ENCODE data around the gene DPYD. TPM values are rescaled to one million over a fixed set of nuclear protein-coding genes. Genes with fewer than 3 reads are reported as not detected.
A peak's percentile ranks its signal among the peaks of the same experiment; 100 is the strongest.

Gene DPYD
- polyA plus RNA-seq, 1 donor: 32.5 TPM

- H3K9me3 ChIP-seq (ENCODE audit: control insufficient read depth, low read depth, low read length): no peaks in the 10 kb centered on the region
- H3K4me1 ChIP-seq (ENCODE audit: control insufficient read depth, insufficient read depth, low read length): no peaks in the 10 kb centered on the region
- H3K27ac ChIP-seq (ENCODE audit: low read length): no peak overlapping the region
- no peaks in the 10 kb centered on the region for H3K36me3 ChIP-seq (ENCODE audit: control insufficient read depth, insufficient read depth, low read length)
- H3K27me3 ChIP-seq (ENCODE audit: control insufficient read depth, insufficient read depth, low read length): no peaks in the 10 kb centered on the region
- no peak overlapping the region for H3K4me3 ChIP-seq (ENCODE audit: low read length)
- DNase-seq: no peak
Measured at GRCh38 chr1:97151651-97152050, 769.2 kb downstream of the DPYD start.

GRCh38 chr1:97145321-97145956 is 775.4 kb downstream of the DPYD start:
- Histone ChIP-seq H3K27me3 (ENCODE audit: control insufficient read depth, insufficient read depth, low read length) (no peaks in the 10 kb centered on the region), H3K4me3 (ENCODE audit: low read length) (no peak overlapping the region), H3K9me3 (ENCODE audit: control insufficient read depth, low read depth, low read length) (no peaks in the 10 kb centered on the region), H3K27ac (ENCODE audit: low read length) (no peak overlapping the region), H3K36me3 (ENCODE audit: control insufficient read depth, insufficient read depth, low read length) (no peaks in the 10 kb centered on the region), H3K4me1 (ENCODE audit: control insufficient read depth, insufficient read depth, low read length) (no peaks in the 10 kb centered on the region)
- WGBS (ENCODE audit: insufficient coverage, low lambda C conversion rate): 100% methylated on average over 2 of the region's 6 CpGs
- no peak for DNase-seq

DNA sequence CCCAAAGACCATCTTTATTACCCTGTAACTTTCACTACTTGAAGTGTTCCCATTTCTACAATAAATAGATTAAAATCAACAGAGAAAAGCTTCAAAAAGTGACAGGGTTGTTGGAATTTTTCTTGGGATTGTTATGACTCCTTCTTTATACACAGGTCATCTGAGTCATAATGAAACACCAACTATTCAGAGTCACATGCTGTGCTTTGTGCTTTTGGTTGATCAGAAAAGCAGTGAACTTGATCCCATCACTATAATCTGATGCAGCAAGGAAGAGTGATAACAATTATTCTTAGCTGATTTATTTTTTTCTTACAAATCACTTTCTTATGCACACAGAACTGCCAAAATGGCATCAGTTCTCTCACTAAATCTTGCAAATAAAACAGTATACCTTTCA is 776.3 kb downstream of the DPYD start:
- no peak overlapping the region for H3K27ac ChIP-seq (ENCODE audit: low read length)
- DNase-seq: no peak
- no peak overlapping the region for H3K4me3 ChIP-seq (ENCODE audit: low read length)
- H3K27me3 ChIP-seq (ENCODE audit: control insufficient read depth, insufficient read depth, low read length): no peaks in the 10 kb centered on the region
- no peaks in the 10 kb centered on the region for H3K9me3 ChIP-seq (ENCODE audit: control insufficient read depth, low read depth, low read length)
- no peaks in the 10 kb centered on the region for H3K4me1 ChIP-seq (ENCODE audit: control insufficient read depth, insufficient read depth, low read length)
- H3K36me3 ChIP-seq (ENCODE audit: control insufficient read depth, insufficient read depth, low read length): no peaks in the 10 kb centered on the region

DNA sequence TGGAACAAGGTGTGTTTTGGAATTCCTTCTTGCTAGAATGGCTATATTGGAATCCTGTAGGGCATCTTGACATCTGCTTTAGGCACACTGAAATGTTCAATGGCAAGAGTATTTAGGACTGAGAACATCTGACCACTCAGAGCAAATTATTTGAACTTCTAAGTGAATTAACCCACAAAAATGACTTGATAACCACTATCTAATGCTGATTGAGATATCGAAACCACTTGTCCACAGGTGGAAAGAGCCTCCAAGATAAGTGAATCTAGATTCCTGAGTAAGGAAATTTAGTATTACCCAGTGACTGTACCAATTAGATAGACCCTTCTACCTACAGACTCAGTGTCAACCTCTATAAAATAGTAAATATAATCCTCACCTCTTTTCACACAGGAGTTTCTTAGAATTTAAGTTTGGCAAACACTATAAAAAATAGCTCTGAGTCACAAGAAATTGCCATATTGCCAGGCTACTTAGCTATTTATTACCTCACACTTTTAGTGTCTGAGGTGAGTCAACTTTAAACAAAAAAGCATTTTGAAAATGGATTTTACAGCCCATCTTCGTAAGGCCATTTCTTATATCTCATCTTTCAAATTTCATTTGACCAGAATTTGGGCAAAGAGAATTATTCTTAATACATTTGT is 777.5 kb downstream of the DPYD start:
- H3K9me3 ChIP-seq (ENCODE audit: control insufficient read depth, low read depth, low read length): no peaks in the 10 kb centered on the region
- no peak for DNase-seq

DNA sequence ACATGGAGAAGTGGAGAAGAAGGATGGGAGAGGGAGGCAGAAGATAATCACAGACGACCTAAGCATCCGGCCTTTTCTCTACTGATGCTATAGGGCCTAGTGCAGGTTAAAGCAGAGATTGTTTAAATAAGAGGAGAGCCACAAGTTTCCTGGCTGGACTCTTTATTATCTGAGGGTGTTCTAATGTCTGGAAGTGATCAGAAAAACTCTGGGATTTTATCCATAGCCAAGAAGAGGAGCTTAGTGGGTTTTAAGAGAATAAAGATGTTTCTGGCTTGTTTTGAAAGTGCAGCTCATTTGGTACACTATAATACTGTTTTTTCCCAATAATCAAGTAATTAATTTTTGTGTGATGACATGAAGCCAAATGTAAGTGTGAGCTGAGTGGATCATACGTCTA is 780.2 kb downstream of the DPYD start:
- no peak overlapping the region for H3K27ac ChIP-seq (ENCODE audit: low read length)
- 80% methylated on average over 1 of the region's 3 CpGs for WGBS (ENCODE audit: insufficient coverage, low lambda C conversion rate)
- no peak overlapping the region for H3K4me3 ChIP-seq (ENCODE audit: low read length)
- no peaks in the 10 kb centered on the region for H3K4me1 ChIP-seq (ENCODE audit: control insufficient read depth, insufficient read depth, low read length)
- DNase-seq: no peak
- H3K36me3 ChIP-seq (ENCODE audit: control insufficient read depth, insufficient read depth, low read length): no peaks in the 10 kb centered on the region
- no peaks in the 10 kb centered on the region for H3K9me3 ChIP-seq (ENCODE audit: control insufficient read depth, low read depth, low read length)
- H3K27me3 ChIP-seq (ENCODE audit: control insufficient read depth, insufficient read depth, low read length): no peaks in the 10 kb centered on the region

More for the DNA sequence above, 777.5 kb downstream of the DPYD start:
- no peak overlapping the region for H3K4me3 ChIP-seq (ENCODE audit: low read length)
- WGBS (ENCODE audit: insufficient coverage, low lambda C conversion rate): 14% methylated on average over 1 of the region's 2 CpGs
- H3K36me3 ChIP-seq (ENCODE audit: control insufficient read depth, insufficient read depth, low read length): no peaks in the 10 kb centered on the region
- H3K27me3 ChIP-seq (ENCODE audit: control insufficient read depth, insufficient read depth, low read length): no peaks in the 10 kb centered on the region
- no peak overlapping the region for H3K27ac ChIP-seq (ENCODE audit: low read length)
- no peaks in the 10 kb centered on the region for H3K4me1 ChIP-seq (ENCODE audit: control insufficient read depth, insufficient read depth, low read length)

GRCh38 chr1:97139512-97139911 is 781.3 kb downstream of the DPYD start:
- Histone ChIP-seq H3K36me3 (ENCODE audit: control insufficient read depth, insufficient read depth, low read length) (no peaks in the 10 kb centered on the region), H3K4me1 (ENCODE audit: control insufficient read depth, insufficient read depth, low read length) (no peaks in the 10 kb centered on the region), H3K27me3 (ENCODE audit: control insufficient read depth, insufficient read depth, low read length) (no peaks in the 10 kb centered on the region), H3K27ac (ENCODE audit: low read length) (no peak overlapping the region), H3K4me3 (ENCODE audit: low read length) (no peak overlapping the region), H3K9me3 (ENCODE audit: control insufficient read depth, low read depth, low read length) (no peaks in the 10 kb centered on the region)
- no peak for DNase-seq
- WGBS (ENCODE audit: insufficient coverage, low lambda C conversion rate): 100% methylated on average over 1 of the region's 2 CpGs

- DNase-seq: peak in 1 of 2 donors; percentile 4
- no peaks in the 10 kb centered on the region for H3K9me3 ChIP-seq (ENCODE audit: control insufficient read depth, low read depth, low read length)
- H3K27me3 ChIP-seq (ENCODE audit: control insufficient read depth, insufficient read depth, low read length): no peaks in the 10 kb centered on the region
- no peak overlapping the region for H3K27ac ChIP-seq (ENCODE audit: low read length)
- WGBS (ENCODE audit: insufficient coverage, low lambda C conversion rate): 61% methylated on average over 3 of the region's 4 CpGs
- no peak overlapping the region for H3K4me3 ChIP-seq (ENCODE audit: low read length)
- no peaks in the 10 kb centered on the region for H3K36me3 ChIP-seq (ENCODE audit: control insufficient read depth, insufficient read depth, low read length)
- H3K4me1 ChIP-seq (ENCODE audit: control insufficient read depth, insufficient read depth, low read length): no peaks in the 10 kb centered on the region
Measured at GRCh38 chr1:97138515-97139032, 782.3 kb downstream of the DPYD start.

GRCh38 chr1:97137862-97138514 is 782.8 kb downstream of the DPYD start:
- 20% methylated on average over 1 of the region's 5 CpGs for WGBS (ENCODE audit: insufficient coverage, low lambda C conversion rate)
- H3K4me3 ChIP-seq (ENCODE audit: low read length): no peak overlapping the region
- no peak overlapping the region for H3K27ac ChIP-seq (ENCODE audit: low read length)

DNA sequence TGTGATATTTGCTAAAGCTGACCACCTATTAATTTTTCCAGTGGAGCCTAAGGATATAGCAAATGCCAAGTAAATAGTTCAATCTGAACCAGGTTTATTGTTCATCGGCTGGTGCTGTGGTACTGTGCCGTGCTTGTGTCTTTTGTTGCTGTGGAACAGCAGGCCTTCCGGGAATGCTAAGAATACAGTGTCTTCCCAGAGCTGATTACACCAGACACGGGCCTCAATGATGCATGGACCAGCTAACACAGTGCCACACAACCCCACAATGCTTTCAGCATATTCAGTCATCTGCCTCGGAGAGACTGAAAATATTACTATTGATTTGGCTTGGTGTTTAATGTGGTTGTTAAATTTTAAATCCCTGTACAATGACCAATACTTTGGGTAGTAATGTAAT is 783.8 kb downstream of the DPYD start:
- Histone ChIP-seq H3K36me3 (ENCODE audit: control insufficient read depth, insufficient read depth, low read length) (no peaks in the 10 kb centered on the region), H3K4me3 (ENCODE audit: low read length) (no peak overlapping the region), H3K4me1 (ENCODE audit: control insufficient read depth, insufficient read depth, low read length) (no peaks in the 10 kb centered on the region), H3K27ac (ENCODE audit: low read length) (no peak overlapping the region), H3K27me3 (ENCODE audit: control insufficient read depth, insufficient read depth, low read length) (no peaks in the 10 kb centered on the region), H3K9me3 (ENCODE audit: control insufficient read depth, low read depth, low read length) (no peaks in the 10 kb centered on the region)
- no peak for DNase-seq
- no CpG with 5 or more reads among the region's 5 CpGs for WGBS (ENCODE audit: insufficient coverage, low lambda C conversion rate)

More at GRCh38 chr1:97137862-97138514, 782.8 kb downstream of the DPYD start:
- Histone ChIP-seq H3K36me3 (ENCODE audit: control insufficient read depth, insufficient read depth, low read length) (no peaks in the 10 kb centered on the region), H3K4me1 (ENCODE audit: control insufficient read depth, insufficient read depth, low read length) (no peaks in the 10 kb centered on the region), H3K27me3 (ENCODE audit: control insufficient read depth, insufficient read depth, low read length) (no peaks in the 10 kb centered on the region), H3K9me3 (ENCODE audit: control insufficient read depth, low read depth, low read length) (no peaks in the 10 kb centered on the region)
- DNase-seq: peak; percentile 19 to 55

DNA sequence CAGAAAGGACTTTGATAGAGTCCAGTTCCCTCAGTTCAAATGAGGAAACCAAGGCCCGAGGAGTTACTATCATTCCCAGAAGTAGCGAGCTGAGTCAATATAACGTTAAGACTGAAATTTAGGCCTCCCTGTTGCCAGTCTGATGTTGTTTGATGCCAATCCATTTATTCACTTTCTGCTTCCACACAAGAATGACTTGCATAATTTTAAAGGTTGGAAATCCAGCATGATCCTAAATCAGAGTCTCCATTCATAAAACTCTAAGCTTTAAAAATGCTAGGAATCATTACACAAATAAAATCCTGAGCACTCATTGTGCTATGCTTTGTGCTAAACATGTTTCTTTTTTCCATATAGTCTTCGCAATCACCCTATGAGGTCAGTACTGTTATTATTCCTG is 784.9 kb downstream of the DPYD start:
- Histone ChIP-seq H3K4me1 (ENCODE audit: control insufficient read depth, insufficient read depth, low read length) (no peaks in the 10 kb centered on the region), H3K36me3 (ENCODE audit: control insufficient read depth, insufficient read depth, low read length) (no peaks in the 10 kb centered on the region), H3K4me3 (ENCODE audit: low read length) (no peak overlapping the region), H3K27me3 (ENCODE audit: control insufficient read depth, insufficient read depth, low read length) (no peaks in the 10 kb centered on the region), H3K27ac (ENCODE audit: low read length) (no peak overlapping the region), H3K9me3 (ENCODE audit: control insufficient read depth, low read depth, low read length) (no peaks in the 10 kb centered on the region)
- 83% methylated on average over 1 of the region's 4 CpGs for WGBS (ENCODE audit: insufficient coverage, low lambda C conversion rate)
- no peak for DNase-seq

Measured in large intestine (tissue), 3 donors.